ENCODE results near the gene AMBRA1.
A peak's percentile ranks its signal among the peaks of the same experiment; 100 is the strongest.

The AMBRA1 gene

GRCh38 chr11:46593550-46594373 is at the start of gene AMBRA1:
TSS of gene AMBRA1 (minus strand) at chr11:46594023. CDS start at chr11:46548380, 45,643 bp downstream.
- H3K27me3 ChIP-seq (ENCODE audit: control insufficient read depth in 5 of 5, insufficient read depth in 4 of 5, low read length in 5 of 5), result no peaks in the 10 kb centered on the region
- H3K9me3 ChIP-seq (ENCODE audit: control insufficient read depth in 5 of 5, low read length in 5 of 5), result no peaks in the 10 kb centered on the region
- peaks cover 7 to 40% (median 38%) of the 10 kb centered on the region in 5 donors for H3K4me1 ChIP-seq (ENCODE audit: control insufficient read depth in 5 of 5, insufficient read depth in 5 of 5, low read length in 5 of 5)
- H3K27ac ChIP-seq (ENCODE audit: low read depth, low read length), result peak within 1 kb of the TSS; percentile 92
- H3K36me3 ChIP-seq (ENCODE audit: control insufficient read depth in 5 of 5, insufficient read depth in 5 of 5, low read length in 5 of 5), result no peaks in the 10 kb centered on the region
- H3K4me3 ChIP-seq (ENCODE audit: low read depth in 1 of 5, low read length in 5 of 5), result peak within 1 kb of the TSS; percentile 87 to 96 (median 95)
- H3K9ac ChIP-seq (ENCODE audit: low read length in 5 of 5), result peak within 1 kb of the TSS; percentile 89 to 98 (median 95)

GRCh38 chr11:46643531-46643930 is 49.7 kb upstream of the AMBRA1 start:
- H3K36me3 ChIP-seq (ENCODE audit: control insufficient read depth in 5 of 5, insufficient read depth in 5 of 5, low read length in 5 of 5), result peaks cover 19 to 43% (median 28%) of the 10 kb centered on the region in 5 donors

GRCh38 chr11:46642627-46643335 is 49.0 kb upstream of the AMBRA1 start:
- H3K36me3 ChIP-seq (ENCODE audit: control insufficient read depth in 5 of 5, insufficient read depth in 5 of 5, low read length in 5 of 5), result peaks cover 21 to 42% (median 30%) of the 10 kb centered on the region in 5 donors
- H3K27ac ChIP-seq (ENCODE audit: low read depth, low read length), result no peak overlapping the region

More at GRCh38 chr11:46643531-46643930, 49.7 kb upstream of the AMBRA1 start:
- Histone ChIP-seq H3K4me1 (ENCODE audit: control insufficient read depth in 5 of 5, insufficient read depth in 5 of 5, low read length in 5 of 5) (peaks cover 0 to 5% (median 2%) of the 10 kb centered on the region in 5 donors), H3K4me3 (ENCODE audit: low read depth in 1 of 5, low read length in 5 of 5) (no peak overlapping the region), H3K9me3 (ENCODE audit: control insufficient read depth in 5 of 5, low read length in 5 of 5) (no peaks in the 10 kb centered on the region), H3K9ac (ENCODE audit: low read length in 5 of 5) (no peak overlapping the region), H3K27ac (ENCODE audit: low read depth, low read length) (no peak overlapping the region), H3K27me3 (ENCODE audit: control insufficient read depth in 5 of 5, insufficient read depth in 4 of 5, low read length in 5 of 5) (no peaks in the 10 kb centered on the region)

GRCh38 chr11:46641639-46642038 is 47.8 kb upstream of the AMBRA1 start:
- H3K36me3 ChIP-seq (ENCODE audit: control insufficient read depth in 5 of 5, insufficient read depth in 5 of 5, low read length in 5 of 5), result peaks cover 21 to 31% (median 22%) of the 10 kb centered on the region in 5 donors

More at GRCh38 chr11:46642627-46643335, 49.0 kb upstream of the AMBRA1 start:
- no peaks in the 10 kb centered on the region for H3K9me3 ChIP-seq (ENCODE audit: control insufficient read depth in 5 of 5, low read length in 5 of 5)
- H3K4me1 ChIP-seq (ENCODE audit: control insufficient read depth in 5 of 5, insufficient read depth in 5 of 5, low read length in 5 of 5), result peaks cover 0 to under 1% (median 0%) of the 10 kb centered on the region in 5 donors
- H3K9ac ChIP-seq (ENCODE audit: low read length in 5 of 5), result no peak overlapping the region
- no peak overlapping the region for H3K4me3 ChIP-seq (ENCODE audit: low read depth in 1 of 5, low read length in 5 of 5)
- H3K27me3 ChIP-seq (ENCODE audit: control insufficient read depth in 5 of 5, insufficient read depth in 4 of 5, low read length in 5 of 5), result no peaks in the 10 kb centered on the region

GRCh38 chr11:46640036-46640788 is 46.4 kb upstream of the AMBRA1 start:
- H3K27ac ChIP-seq (ENCODE audit: low read depth, low read length), result no peak overlapping the region
- H3K36me3 ChIP-seq (ENCODE audit: control insufficient read depth in 5 of 5, insufficient read depth in 5 of 5, low read length in 5 of 5), result peaks cover 9 to 20% (median 13%) of the 10 kb centered on the region in 5 donors
- H3K4me1 ChIP-seq (ENCODE audit: control insufficient read depth in 5 of 5, insufficient read depth in 5 of 5, low read length in 5 of 5), result peaks cover 0 to 9% (median 6%) of the 10 kb centered on the region in 5 donors
- H3K9ac ChIP-seq (ENCODE audit: low read length in 5 of 5), result no peak overlapping the region
- no peaks in the 10 kb centered on the region for H3K9me3 ChIP-seq (ENCODE audit: control insufficient read depth in 5 of 5, low read length in 5 of 5)
- H3K27me3 ChIP-seq (ENCODE audit: control insufficient read depth in 5 of 5, insufficient read depth in 4 of 5, low read length in 5 of 5), result no peaks in the 10 kb centered on the region
- no peak overlapping the region for H3K4me3 ChIP-seq (ENCODE audit: low read depth in 1 of 5, low read length in 5 of 5)

More at GRCh38 chr11:46641639-46642038, 47.8 kb upstream of the AMBRA1 start:
- no peaks in the 10 kb centered on the region for H3K4me1 ChIP-seq (ENCODE audit: control insufficient read depth in 5 of 5, insufficient read depth in 5 of 5, low read length in 5 of 5)
- no peaks in the 10 kb centered on the region for H3K27me3 ChIP-seq (ENCODE audit: control insufficient read depth in 5 of 5, insufficient read depth in 4 of 5, low read length in 5 of 5)
- H3K9ac ChIP-seq (ENCODE audit: low read length in 5 of 5), result no peak overlapping the region
- no peaks in the 10 kb centered on the region for H3K9me3 ChIP-seq (ENCODE audit: control insufficient read depth in 5 of 5, low read length in 5 of 5)
- no peak overlapping the region for H3K4me3 ChIP-seq (ENCODE audit: low read depth in 1 of 5, low read length in 5 of 5)
- H3K27ac ChIP-seq (ENCODE audit: low read depth, low read length), result no peak overlapping the region

GRCh38 chr11:46639197-46639839 is 45.5 kb upstream of the AMBRA1 start:
- no peaks in the 10 kb centered on the region for H3K27me3 ChIP-seq (ENCODE audit: control insufficient read depth in 5 of 5, insufficient read depth in 4 of 5, low read length in 5 of 5)
- no peaks in the 10 kb centered on the region for H3K9me3 ChIP-seq (ENCODE audit: control insufficient read depth in 5 of 5, low read length in 5 of 5)
- peaks cover 0 to 12% (median 6%) of the 10 kb centered on the region in 5 donors for H3K4me1 ChIP-seq (ENCODE audit: control insufficient read depth in 5 of 5, insufficient read depth in 5 of 5, low read length in 5 of 5)
- H3K4me3 ChIP-seq (ENCODE audit: low read depth in 1 of 5, low read length in 5 of 5), result no peak overlapping the region
- peaks cover 6 to 15% (median 11%) of the 10 kb centered on the region in 5 donors for H3K36me3 ChIP-seq (ENCODE audit: control insufficient read depth in 5 of 5, insufficient read depth in 5 of 5, low read length in 5 of 5)
- no peak overlapping the region for H3K9ac ChIP-seq (ENCODE audit: low read length in 5 of 5)
- no peak overlapping the region for H3K27ac ChIP-seq (ENCODE audit: low read depth, low read length)

- Histone ChIP-seq H3K4me3 (ENCODE audit: low read depth in 1 of 5, low read length in 5 of 5) (no peak overlapping the region), H3K27ac (ENCODE audit: low read depth, low read length) (no peak overlapping the region), H3K36me3 (ENCODE audit: control insufficient read depth in 5 of 5, insufficient read depth in 5 of 5, low read length in 5 of 5) (peaks cover 2 to 13% (median 9%) of the 10 kb centered on the region in 5 donors), H3K9ac (ENCODE audit: low read length in 5 of 5) (no peak overlapping the region), H3K27me3 (ENCODE audit: control insufficient read depth in 5 of 5, insufficient read depth in 4 of 5, low read length in 5 of 5) (no peaks in the 10 kb centered on the region), H3K9me3 (ENCODE audit: control insufficient read depth in 5 of 5, low read length in 5 of 5) (no peaks in the 10 kb centered on the region), H3K4me1 (ENCODE audit: control insufficient read depth in 5 of 5, insufficient read depth in 5 of 5, low read length in 5 of 5) (peaks cover 0 to 12% (median 6%) of the 10 kb centered on the region in 5 donors)
These were observed 43.7 kb upstream of the AMBRA1 start for GRCh38 chr11:46637546-46637945.

- Histone ChIP-seq H3K9ac (ENCODE audit: low read length in 5 of 5) (no peak overlapping the region), H3K4me1 (ENCODE audit: control insufficient read depth in 5 of 5, insufficient read depth in 5 of 5, low read length in 5 of 5) (peaks cover 0 to 12% (median 6%) of the 10 kb centered on the region in 5 donors), H3K9me3 (ENCODE audit: control insufficient read depth in 5 of 5, low read length in 5 of 5) (no peaks in the 10 kb centered on the region), H3K27me3 (ENCODE audit: control insufficient read depth in 5 of 5, insufficient read depth in 4 of 5, low read length in 5 of 5) (no peaks in the 10 kb centered on the region), H3K36me3 (ENCODE audit: control insufficient read depth in 5 of 5, insufficient read depth in 5 of 5, low read length in 5 of 5) (peaks cover 6 to 30% (median 18%) of the 10 kb centered on the region in 5 donors), H3K27ac (ENCODE audit: low read depth, low read length) (no peak overlapping the region), H3K4me3 (ENCODE audit: low read depth in 1 of 5, low read length in 5 of 5) (no peak overlapping the region)
These were observed 41.8 kb upstream of the AMBRA1 start for GRCh38 chr11:46635557-46636139.

Measured in subcutaneous abdominal adipose tissue (tissue), 5 donors.